SK-N-MC (cell line): ENCODE data around the gene TPH2.
A peak's percentile ranks its signal among the peaks of the same experiment; 100 is the strongest.

Experiments used
- DNase-seq: peaks from one replicate; pipeline ENCODE4 v3.0.0-alpha.2; 2011; ENCODE audit warnings: low read depth, low spot score
- H3K27ac ChIP-seq: fragments of 200-600 bp; sonication (generic); 2 replicates; pipeline ENCODE4 v1.5.1; 2016; ENCODE audit warnings: mixed run types
- H3K36me3 ChIP-seq: fragments of 200-600 bp; sonication (generic); 2 replicates; pipeline ENCODE4 v1.6.1; 2017; ENCODE audit warnings: antibody characterized with exemption, low read length, mixed read lengths; ENCODE audit not compliant: insufficient read depth
- H3K4me3 ChIP-seq: fragments of 200-600 bp; sonication (generic); 2 replicates; pipeline ENCODE4 v1.5.1; 2016
- H3K9ac ChIP-seq: fragments of 200-600 bp; sonication (generic); 2 replicates; pipeline ENCODE4 v1.8.0; 2017; ENCODE audit warnings: mixed run types, mixed read lengths; ENCODE audit not compliant: insufficient read length
- H3K9me3 ChIP-seq: fragments of 200-600 bp; sonication (generic); 2 replicates; pipeline ENCODE4 v1.6.1; 2017; ENCODE audit warnings: low read depth, mild to moderate bottlenecking, antibody characterized with exemption, low read length, moderate library complexity, mixed read lengths
- EZH2 ChIP-seq: fragments of 200-600 bp; sonication (generic); IDR thresholded peaks from one replicate; pipeline ENCODE4 v1.6.1; 2017; ENCODE audit warnings: antibody characterized with exemption
- FOXP2 ChIP-seq: optimal IDR thresholded peaks from 2 replicates; pipeline ENCODE3; 2011; ENCODE audit warnings: mild to moderate bottlenecking, moderate library complexity; ENCODE audit not compliant: insufficient read depth; ENCODE audit errors: extremely low read length, control extremely low read depth
- POLR2AphosphoS5 ChIP-seq: IDR thresholded peaks from 2 replicates; pipeline ENCODE4 v1.6.1; 2012; ENCODE audit warnings: mild to moderate bottlenecking, low read depth, low read length, borderline replicate concordance

TPH2 gene

DNA sequence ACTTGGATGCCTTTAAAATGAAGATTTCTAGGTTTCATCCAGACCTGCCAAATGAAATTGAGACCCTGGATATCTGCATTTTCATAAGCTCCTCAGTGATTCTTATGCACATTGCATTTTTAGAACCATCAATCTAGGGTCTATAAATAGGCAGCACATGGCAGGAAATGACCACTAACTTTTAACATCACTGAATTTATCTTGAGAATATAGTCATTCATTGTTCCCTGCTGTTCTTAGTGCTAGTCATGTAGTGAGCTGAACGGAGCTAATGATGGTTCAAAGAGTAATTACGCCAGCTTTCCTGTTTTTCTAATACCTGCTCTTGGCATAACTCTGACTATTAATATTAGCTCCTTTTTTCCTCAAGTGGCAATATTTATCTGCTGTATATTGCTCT, 91.6 kb downstream of the TPH2 start:
- H3K4me3 ChIP-seq: no peak overlapping the region
- no peak for DNase-seq
- H3K9ac ChIP-seq: no peak overlapping the region
- no peak overlapping the region for H3K27ac ChIP-seq
- TF ChIP-seq FOXP2 (no peak), EZH2 (no peak), POLR2AphosphoS5 (no peak)
- no peaks in the 10 kb centered on the region for H3K36me3 ChIP-seq
- no peaks in the 10 kb centered on the region for H3K9me3 ChIP-seq

DNA sequence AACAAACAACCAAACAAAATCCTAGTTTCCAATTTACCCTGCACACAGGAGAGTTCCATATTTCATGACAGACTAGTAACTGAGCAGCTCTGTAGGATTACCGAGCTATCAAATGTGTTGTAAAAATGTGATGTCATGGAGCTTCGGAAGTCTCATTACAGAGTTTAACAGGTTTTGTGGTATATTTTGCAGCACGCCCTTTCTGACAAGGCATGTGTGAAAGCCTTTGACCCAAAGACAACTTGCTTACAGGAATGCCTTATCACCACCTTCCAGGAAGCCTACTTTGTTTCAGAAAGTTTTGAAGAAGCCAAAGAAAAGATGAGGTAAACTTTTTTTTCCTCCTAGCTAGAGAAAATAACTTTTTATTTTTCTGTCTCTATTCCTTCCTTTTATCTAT, 92.4 kb downstream of the TPH2 start:
- no peaks in the 10 kb centered on the region for H3K9me3 ChIP-seq
- TF ChIP-seq POLR2AphosphoS5 (no peak), EZH2 (no peak), FOXP2 (no peak)
- no peak overlapping the region for H3K4me3 ChIP-seq
- no peak for DNase-seq
- no peak overlapping the region for H3K27ac ChIP-seq
- no peaks in the 10 kb centered on the region for H3K36me3 ChIP-seq
- H3K9ac ChIP-seq: no peak overlapping the region

DNA sequence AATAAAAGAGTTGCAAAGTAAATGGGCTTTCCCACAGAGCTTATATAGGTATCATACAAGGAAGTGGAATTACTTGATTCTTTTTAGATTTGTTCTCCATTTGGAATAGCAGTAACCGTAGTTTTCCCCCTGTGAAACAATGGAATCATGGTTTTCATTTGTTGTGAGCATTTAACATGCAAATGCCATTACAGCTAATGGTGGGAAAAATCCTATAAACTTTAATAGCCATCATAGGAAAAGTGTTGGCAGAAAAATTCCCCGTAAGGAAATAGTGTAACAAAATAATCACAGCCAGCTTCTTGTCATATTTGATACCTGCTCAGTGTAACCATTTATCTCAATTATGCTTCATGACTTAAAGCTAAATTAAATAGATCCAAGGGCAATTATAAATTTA, 95.3 kb downstream of the TPH2 start:
- TF ChIP-seq FOXP2: no peak
- no peak for TF ChIP-seq EZH2
- TF ChIP-seq POLR2AphosphoS5: no peak
- H3K27ac ChIP-seq: no peak overlapping the region
- DNase-seq: no peak
- H3K9ac ChIP-seq: no peak overlapping the region
- no peaks in the 10 kb centered on the region for H3K9me3 ChIP-seq
- H3K36me3 ChIP-seq: no peaks in the 10 kb centered on the region
- H3K4me3 ChIP-seq: no peak overlapping the region

DNA sequence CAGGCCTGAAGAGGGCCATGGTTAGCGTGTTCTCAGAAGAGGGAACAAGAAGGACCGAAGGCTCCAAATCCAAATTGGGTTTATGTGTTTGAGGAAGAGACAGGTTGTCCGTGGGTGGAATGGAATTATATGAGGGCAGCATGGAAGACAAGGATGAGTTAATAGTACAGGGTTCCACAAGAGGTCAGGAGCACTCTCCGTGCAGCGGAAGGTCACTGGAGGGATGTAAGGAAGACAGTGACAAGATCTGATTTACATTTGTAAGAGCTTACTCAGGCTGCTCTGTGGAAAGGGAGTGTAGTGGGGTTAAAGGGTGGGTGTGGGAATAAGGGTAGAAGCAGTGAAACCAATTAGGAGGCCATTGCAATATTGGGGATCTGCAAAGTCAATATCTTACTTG, 97.0 kb downstream of the TPH2 start:
- DNase-seq: no peak
- H3K36me3 ChIP-seq: no peaks in the 10 kb centered on the region
- TF ChIP-seq POLR2AphosphoS5: no peak
- H3K9ac ChIP-seq: no peak overlapping the region
- peaks cover 5% of the 10 kb centered on the region; the same call in 1 of the 2 replicates for H3K9me3 ChIP-seq
- no peak overlapping the region for H3K4me3 ChIP-seq
- no peak overlapping the region for H3K27ac ChIP-seq

DNA sequence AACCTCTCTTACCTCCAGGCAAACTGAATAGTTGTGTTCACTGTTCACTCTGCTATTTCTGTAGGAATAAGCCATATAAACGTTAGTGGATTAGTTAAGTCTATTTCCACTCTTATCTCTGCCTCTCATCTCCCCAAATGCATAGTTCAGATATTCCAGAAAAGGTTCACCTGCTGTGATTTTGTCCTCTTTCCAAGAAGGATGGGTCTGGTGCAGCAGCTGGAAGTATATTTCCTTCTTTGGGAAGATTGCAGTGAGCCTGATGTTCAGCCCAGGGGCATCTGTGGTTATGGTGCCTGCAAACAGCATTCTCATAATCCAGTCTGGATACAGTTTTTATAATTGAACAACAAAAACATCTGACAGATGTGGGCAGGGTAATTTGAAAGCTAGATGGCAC, 97.7 kb downstream of the TPH2 start:
- Histone ChIP-seq H3K27ac (peak overlapping the region; percentile 57; the same call in 1 of the 2 replicates), H3K9me3 (peaks cover 5% of the 10 kb centered on the region; the same call in 1 of the 2 replicates), H3K9ac (no peak overlapping the region), H3K36me3 (no peaks in the 10 kb centered on the region), H3K4me3 (peak overlapping the region; percentile 42)
- peak; percentile 90 for DNase-seq
- TF ChIP-seq FOXP2 (peak; percentile 78), EZH2 (no peak), POLR2AphosphoS5 (peak; percentile 17; the same call in 1 of the 2 replicates)

DNA sequence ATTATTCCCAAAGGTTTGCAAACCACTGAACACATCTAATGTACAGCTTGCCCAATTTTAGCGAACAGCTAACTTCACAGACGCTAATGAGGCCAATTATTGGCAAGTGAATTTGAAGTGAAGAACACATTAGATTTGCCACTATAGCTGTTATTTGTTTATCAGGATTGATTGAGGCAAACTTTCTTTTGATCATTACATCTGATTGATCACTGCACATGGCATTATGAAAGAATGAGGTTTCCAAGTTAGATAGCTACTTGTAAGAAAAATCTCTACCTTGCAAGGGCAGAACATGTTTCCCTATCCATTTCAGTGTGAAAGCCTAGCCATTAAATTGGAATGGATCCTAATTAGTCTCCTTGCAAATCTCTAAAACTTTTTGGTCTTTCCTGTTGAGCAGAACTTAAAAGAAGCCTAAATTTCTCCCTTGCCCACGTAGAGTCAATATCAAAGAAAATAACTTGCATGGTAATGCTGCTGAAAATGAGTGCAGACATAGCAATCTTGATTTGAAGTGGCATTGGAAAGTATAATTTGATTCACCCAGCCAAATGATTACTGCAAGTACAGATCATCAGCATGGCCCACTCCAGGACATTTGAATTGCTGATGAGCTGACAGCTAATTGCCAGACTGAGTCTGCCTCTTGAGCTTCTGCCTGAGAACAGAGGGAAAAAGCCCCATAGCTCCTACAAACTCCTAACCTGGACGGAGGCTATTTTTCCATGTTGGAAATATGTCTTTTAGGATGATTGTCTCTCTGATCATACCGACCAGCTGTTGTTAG, 98.6 kb downstream of the TPH2 start:
- peak; percentile 32 for DNase-seq

DNA sequence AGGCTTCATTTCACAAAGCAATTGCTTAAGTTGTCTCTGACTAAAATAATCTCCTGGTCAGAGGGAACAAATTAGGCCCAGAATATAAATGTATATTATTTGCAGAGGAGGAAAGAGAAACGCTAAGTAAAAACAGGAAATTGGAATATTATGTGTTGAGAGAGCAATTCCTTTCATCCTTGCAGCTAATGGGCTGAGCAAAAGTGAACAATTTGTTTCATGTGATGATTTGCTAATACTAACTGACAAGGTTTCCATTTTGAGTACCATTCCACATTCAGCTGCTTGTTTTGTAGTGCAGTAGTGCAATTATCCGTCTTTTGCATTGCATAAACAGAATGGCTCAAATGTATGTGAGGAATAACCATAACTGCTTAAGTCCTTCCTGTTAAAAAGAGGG, 103.2 kb downstream of the TPH2 start:
- Histone ChIP-seq H3K9me3 (peaks cover 5% of the 10 kb centered on the region; the same call in 1 of the 2 replicates), H3K27ac (0 out of 2 replicates have a peak overlapping the region, but pooled peaks have one; percentile 1), H3K9ac (no peak overlapping the region), H3K36me3 (no peaks in the 10 kb centered on the region), H3K4me3 (no peak overlapping the region)
- DNase-seq: no peak
- TF ChIP-seq EZH2: no peak
- no peak for TF ChIP-seq POLR2AphosphoS5
- TF ChIP-seq FOXP2: no peak

More for the DNA sequence above, 98.6 kb downstream of the TPH2 start:
- Histone ChIP-seq H3K9me3 (peaks cover 5% of the 10 kb centered on the region; the same call in 1 of the 2 replicates), H3K4me3 (peak overlapping the region; percentile 42), H3K36me3 (no peaks in the 10 kb centered on the region), H3K27ac (peak overlapping the region; percentile 57; the same call in 1 of the 2 replicates), H3K9ac (no peak overlapping the region)
- TF ChIP-seq FOXP2 (no peak), EZH2 (no peak), POLR2AphosphoS5 (no peak)

DNA sequence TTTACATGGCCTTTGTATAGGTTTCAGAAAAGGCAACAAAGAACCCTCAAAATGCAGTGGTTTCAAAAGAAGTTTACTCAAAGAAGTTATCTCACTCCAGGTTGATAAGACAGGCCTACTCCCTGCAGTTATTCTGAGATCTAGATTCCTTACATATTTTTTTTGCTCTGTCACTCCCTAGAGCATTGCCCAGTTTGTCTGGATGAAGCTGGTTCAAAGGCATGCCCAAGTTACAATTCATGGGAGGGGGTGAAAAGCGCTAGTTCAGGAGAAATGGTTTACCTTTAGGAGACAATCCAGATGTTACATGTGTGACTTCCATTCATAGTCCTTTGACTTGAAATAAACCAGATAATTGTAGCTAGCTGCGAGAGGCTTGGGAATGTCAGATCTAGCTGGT, 115.0 kb downstream of the TPH2 start:
- Histone ChIP-seq H3K9me3 (no peaks in the 10 kb centered on the region), H3K4me3 (no peak overlapping the region), H3K36me3 (no peaks in the 10 kb centered on the region), H3K9ac (no peak overlapping the region), H3K27ac (no peak overlapping the region)
- DNase-seq: no peak
- no peak for TF ChIP-seq EZH2
- TF ChIP-seq FOXP2: no peak
- TF ChIP-seq POLR2AphosphoS5: no peak

DNA sequence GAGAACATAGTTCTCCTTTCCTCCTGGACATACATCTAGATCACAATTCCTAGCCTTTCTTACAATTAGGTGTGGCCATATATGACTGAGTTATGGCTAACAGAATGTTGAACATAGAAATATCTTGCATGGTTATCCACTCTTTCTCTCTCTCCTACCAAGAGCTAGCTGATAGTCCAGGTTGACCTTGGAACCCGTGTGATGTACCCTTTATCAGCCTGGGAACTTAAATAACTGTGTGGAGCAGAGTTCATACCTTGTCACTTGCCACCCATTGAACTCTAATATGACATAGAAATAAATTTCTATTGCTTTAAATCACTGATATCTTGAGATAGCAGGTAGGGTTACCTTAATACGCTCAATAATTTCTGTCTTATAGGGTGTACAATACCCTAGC, 115.9 kb downstream of the TPH2 start:
- DNase-seq: no peak

More for the DNA sequence above, 115.9 kb downstream of the TPH2 start:
- no peak overlapping the region for H3K27ac ChIP-seq
- no peaks in the 10 kb centered on the region for H3K9me3 ChIP-seq
- no peaks in the 10 kb centered on the region for H3K36me3 ChIP-seq
- H3K4me3 ChIP-seq: no peak overlapping the region
- no peak for TF ChIP-seq FOXP2
- H3K9ac ChIP-seq: no peak overlapping the region
